Tibial artery (tissue), 4 donors: Measurements from ENCODE around the gene F8.
A peak's percentile ranks its signal among the peaks of the same experiment; 100 is the strongest.
"Not testable (repeated sequence)": the region's sequence is repeated elsewhere in the genome, so short reads cannot be mapped to it uniquely, and the experiment has no call there.

Source experiments
- DNase-seq, 2 donors: peaks; one replicate each; pipeline ENCODE4 v3.0.0-alpha.2; 2019
- H3K27ac ChIP-seq, 2 donors: fragments of 200-600 bp; sonication (generic) in 1 of 2; 1 replicate in 1 of 2; 2 replicates in 1 of 2; pipeline ENCODE4 v1.5.1; 2018 to 2019; ENCODE audit warnings: mild to moderate bottlenecking in 1 of 2
- H3K27me3 ChIP-seq, 2 donors: fragments of 200-600 bp; sonication (generic) in 1 of 2; one replicate each; pipeline versions ENCODE4 v1.5.1 to v1.6.0; 2016 to 2019
- H3K36me3 ChIP-seq, 3 donors: fragments of 200-600 bp; sonication (generic) in 2 of 3; one replicate each; pipeline ENCODE4 v1.5.1; 2016 to 2019; ENCODE audit warnings: mild to moderate bottlenecking in 2 of 3
- H3K4me1 ChIP-seq, 4 donors: fragments of 200-600 bp; sonication (generic) in 2 of 4; 1 replicate in 3 of 4; 2 replicates in 1 of 4; pipeline ENCODE4 v1.5.1; 2016 to 2019
- H3K4me3 ChIP-seq, 2 donors: fragments of 200-600 bp; sonication (generic) in 1 of 2; 1 replicate in 1 of 2; 2 replicates in 1 of 2; pipeline ENCODE4 v1.5.1; 2018 to 2019; ENCODE audit warnings: mild to moderate bottlenecking in 2 of 2
- H3K9me3 ChIP-seq, 3 donors: fragments of 200-600 bp; sonication (generic) in 1 of 3; one replicate each; pipeline ENCODE4 v1.5.1; 2016 to 2019
- intact Hi-C: fragments of 100-400 bp; cut with DNase I; formaldehyde crosslinking; loops from one replicate; pipeline ENCODE4 v1.15.0; 2023; ENCODE audit warnings: low total_unique reads
- TF ChIP-seq, protein P1 (sequence below), 2 experiments: fragments of 200-600 bp in 1 of 2; fragments of 450-650 bp in 1 of 2; IDR thresholded peaks; one replicate each; pipeline ENCODE4 v1.5.1; 2017 to 2019; ENCODE audit warnings: antibody characterized with exemption in 2 of 2, mild to moderate bottlenecking in 1 of 2, moderate library complexity in 1 of 2

F8 gene

DNA sequence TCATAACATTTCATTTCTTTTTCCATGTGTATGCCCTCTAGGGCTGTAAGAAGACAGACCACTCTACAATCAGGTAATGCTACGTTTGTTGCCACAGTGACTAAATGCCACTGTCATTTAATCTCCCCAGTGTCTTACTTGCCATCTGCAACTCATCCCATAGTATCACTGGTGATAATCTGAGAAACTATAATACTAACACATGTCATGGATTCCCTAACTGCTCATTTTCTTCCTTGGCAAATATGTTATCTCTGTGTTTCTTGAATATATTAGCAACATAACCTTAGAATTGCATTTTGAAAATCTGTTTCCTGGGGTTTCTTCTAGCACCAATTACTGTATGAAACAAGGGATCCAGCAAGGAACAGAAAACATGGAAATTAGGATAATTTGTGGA lies 130.2 kb downstream of the F8 start:
- DNase-seq: no peak
- H3K27me3 ChIP-seq: no peaks in the 10 kb centered on the region
- no peaks in the 10 kb centered on the region for H3K9me3 ChIP-seq
- peaks cover 0 to 5% (median 0%) of the 10 kb centered on the region in 4 donors for H3K4me1 ChIP-seq
- no peak overlapping the region for H3K27ac ChIP-seq
- TF ChIP-seq, protein P1, sequence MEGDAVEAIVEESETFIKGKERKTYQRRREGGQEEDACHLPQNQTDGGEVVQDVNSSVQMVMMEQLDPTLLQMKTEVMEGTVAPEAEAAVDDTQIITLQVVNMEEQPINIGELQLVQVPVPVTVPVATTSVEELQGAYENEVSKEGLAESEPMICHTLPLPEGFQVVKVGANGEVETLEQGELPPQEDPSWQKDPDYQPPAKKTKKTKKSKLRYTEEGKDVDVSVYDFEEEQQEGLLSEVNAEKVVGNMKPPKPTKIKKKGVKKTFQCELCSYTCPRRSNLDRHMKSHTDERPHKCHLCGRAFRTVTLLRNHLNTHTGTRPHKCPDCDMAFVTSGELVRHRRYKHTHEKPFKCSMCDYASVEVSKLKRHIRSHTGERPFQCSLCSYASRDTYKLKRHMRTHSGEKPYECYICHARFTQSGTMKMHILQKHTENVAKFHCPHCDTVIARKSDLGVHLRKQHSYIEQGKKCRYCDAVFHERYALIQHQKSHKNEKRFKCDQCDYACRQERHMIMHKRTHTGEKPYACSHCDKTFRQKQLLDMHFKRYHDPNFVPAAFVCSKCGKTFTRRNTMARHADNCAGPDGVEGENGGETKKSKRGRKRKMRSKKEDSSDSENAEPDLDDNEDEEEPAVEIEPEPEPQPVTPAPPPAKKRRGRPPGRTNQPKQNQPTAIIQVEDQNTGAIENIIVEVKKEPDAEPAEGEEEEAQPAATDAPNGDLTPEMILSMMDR (IDR thresholded peaks at IDR 0.05): no peak
- intact Hi-C loops: no loop called here
- H3K4me3 ChIP-seq: no peak overlapping the region
- H3K36me3 ChIP-seq: no peaks in the 10 kb centered on the region

DNA sequence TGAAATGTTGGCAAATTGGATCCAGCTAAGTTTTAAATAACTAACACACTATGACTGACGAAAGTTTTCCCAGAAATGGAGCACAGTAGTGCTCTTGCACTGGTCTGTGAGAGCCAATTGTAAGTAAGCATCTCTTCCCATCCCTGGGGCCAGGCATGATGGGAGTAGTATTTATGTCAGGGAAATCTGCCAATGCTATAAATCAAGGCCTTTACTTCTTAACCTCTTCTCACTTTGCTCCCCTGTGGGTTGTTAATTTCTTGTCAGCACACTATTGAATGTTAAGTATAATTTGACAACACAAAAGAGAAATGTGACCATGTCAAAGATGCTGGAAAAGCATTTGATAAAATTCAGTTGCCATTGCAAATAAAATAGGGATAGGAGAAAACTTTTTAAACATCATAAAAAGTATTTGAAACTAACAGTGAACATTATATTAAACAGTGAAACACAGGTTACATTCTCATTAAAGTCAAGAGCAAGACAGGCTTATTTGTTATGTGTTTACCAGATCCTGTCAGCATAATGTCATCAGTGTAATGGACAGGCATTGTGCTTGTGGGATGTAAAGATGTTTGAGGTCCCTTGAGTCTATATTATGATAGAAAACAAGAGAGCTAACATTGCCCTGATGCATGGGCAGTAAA lies 131.4 kb downstream of the F8 start:
- Histone ChIP-seq H3K27ac (no peak overlapping the region), H3K4me1 (peaks cover 0 to 5% (median 0%) of the 10 kb centered on the region in 4 donors), H3K9me3 (no peaks in the 10 kb centered on the region), H3K36me3 (no peaks in the 10 kb centered on the region), H3K4me3 (no peak overlapping the region), H3K27me3 (no peaks in the 10 kb centered on the region)
- TF ChIP-seq, protein P1 (IDR thresholded peaks at IDR 0.05): no peak
- no peak for DNase-seq
- intact Hi-C loops: no loop called here

DNA sequence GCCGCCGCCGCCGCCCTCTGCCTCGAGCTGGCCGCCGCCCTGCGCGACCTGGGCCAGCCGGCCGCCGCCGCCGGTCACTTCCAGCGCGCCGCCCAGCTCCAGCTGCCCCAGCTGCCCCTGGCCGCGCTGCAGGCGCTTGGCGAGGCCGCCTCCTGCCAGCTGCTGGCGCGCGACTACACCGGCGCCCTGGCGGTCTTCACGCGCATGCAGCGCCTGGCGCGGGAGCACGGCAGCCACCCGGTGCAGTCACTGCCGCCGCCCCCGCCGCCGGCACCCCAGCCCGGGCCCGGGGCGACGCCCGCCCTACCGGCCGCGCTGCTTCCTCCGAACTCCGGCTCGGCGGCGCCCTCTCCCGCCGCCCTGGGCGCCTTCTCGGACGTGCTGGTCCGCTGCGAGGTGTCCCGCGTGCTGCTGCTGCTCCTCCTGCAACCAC lies 135.7 kb downstream of the F8 start:
- H3K4me1 ChIP-seq, H3K27me3 ChIP-seq, intact Hi-C loops, H3K36me3 ChIP-seq, H3K9me3 ChIP-seq, H3K27ac ChIP-seq, DNase-seq, H3K4me3 ChIP-seq: not testable (repeated sequence)

DNA sequence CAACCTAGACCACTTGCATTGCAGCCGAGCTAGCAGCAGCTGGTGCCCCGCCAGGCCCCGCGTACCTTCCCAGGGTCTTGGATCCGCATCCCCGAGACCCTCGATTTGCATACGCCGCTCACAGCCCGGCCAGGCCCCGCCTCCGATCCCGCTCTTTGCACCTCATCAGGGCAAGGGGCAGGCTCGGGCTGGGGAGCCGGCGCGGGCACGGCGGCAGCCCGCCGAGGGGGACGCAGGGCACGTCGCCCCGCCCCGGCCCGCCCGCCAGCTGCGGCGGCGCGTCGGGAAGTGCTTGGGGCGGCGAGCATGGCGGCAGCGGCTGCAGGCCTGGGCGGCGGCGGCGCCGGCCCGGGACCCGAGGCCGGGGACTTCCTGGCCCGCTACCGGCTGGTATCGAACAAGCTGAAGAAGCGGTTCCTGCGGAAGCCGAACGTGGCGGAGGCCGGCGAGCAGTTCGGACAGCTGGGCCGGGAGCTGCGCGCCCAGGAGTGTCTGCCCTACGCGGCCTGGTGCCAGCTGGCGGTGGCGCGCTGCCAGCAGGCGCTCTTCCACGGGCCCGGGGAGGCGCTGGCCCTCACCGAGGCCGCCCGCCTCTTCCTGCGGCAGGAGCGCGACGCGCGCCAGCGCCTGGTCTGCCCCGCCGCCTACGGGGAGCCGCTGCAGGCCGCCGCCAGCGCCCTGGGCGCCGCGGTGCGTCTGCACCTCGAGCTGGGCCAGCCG lies 136.3 kb downstream of the F8 start, which contains the start of gene F8A1:
Gene F8A1, plus strand, starts transcription at position 287 of the 720 bp plus-strand sequence. Its CDS starts 20 bp downstream, at position 307.
- H3K27ac ChIP-seq, H3K36me3 ChIP-seq, H3K4me1 ChIP-seq, H3K27me3 ChIP-seq, intact Hi-C loops, DNase-seq, H3K9me3 ChIP-seq: not testable (repeated sequence)
- peak within 1 kb of the TSS in 1 of 2 donors; percentile 37 for H3K4me3 ChIP-seq

DNA sequence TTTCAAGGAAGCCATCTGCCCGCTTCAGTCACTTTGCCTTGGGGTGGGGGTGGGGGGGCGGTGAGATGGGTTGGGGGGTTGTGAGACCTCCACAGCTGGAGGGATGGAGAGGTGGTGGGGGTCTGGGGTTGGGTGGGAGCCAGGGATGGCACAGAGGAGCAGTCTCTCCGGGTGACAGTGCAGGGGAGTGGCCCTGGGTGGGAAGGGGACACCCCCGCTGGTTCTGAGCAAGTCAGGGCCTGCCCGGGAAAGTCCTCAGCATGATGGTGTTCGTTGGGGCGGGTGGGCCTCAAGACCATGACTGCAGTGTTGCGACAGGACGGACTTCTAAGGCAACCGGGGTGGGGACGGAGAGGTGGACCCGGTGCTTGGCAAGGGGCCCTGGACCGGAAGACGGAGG lies 137.0 kb downstream of the F8 start:
- H3K27me3 ChIP-seq, intact Hi-C loops, H3K36me3 ChIP-seq, H3K9me3 ChIP-seq, H3K4me1 ChIP-seq, H3K4me3 ChIP-seq, DNase-seq, H3K27ac ChIP-seq: not testable (repeated sequence)

DNA sequence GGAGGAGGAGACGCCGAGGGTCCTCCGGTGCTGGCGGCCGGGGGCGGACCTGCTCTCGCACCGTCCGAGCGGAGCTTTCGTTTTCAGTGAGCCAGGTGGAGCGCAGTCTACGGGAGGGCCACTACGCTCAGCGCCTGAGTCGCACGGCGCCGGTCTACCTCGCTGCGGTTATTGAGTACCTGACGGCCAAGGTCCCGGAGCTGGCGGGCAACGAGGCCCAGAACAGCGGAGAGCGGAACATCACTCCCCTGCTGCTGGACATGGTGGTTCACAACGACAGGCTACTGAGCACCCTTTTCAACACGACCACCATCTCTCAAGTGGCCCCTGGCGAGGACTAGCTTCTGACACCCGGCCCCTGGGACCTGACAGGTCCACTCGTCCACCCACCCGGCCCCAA lies 137.5 kb downstream of the F8 start:
- H3K27me3 ChIP-seq, H3K27ac ChIP-seq, H3K4me3 ChIP-seq, H3K9me3 ChIP-seq, H3K4me1 ChIP-seq, intact Hi-C loops, DNase-seq, H3K36me3 ChIP-seq: not testable (repeated sequence)

DNA sequence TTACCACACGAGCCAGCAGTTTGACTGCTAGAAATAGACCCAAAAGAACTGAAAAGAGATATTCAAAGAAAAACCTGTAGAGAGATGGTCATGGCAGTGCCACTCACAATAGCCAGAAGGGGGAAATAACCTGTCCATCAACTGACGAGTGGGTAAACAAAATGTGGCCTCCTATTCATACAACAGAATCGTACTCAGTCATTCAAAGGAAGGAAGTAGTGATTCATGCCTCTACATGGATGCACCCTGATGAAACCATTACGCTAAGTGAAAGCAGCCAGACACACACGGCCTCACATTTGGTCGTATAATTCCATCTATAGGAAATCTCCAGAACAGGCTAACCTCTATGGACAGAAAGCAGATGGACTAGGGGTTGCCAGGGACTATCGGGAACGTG lies 138.5 kb downstream of the F8 start:
- H3K36me3 ChIP-seq, H3K27me3 ChIP-seq, H3K27ac ChIP-seq, H3K4me3 ChIP-seq, H3K9me3 ChIP-seq, H3K4me1 ChIP-seq, DNase-seq, intact Hi-C loops: not testable (repeated sequence)

DNA sequence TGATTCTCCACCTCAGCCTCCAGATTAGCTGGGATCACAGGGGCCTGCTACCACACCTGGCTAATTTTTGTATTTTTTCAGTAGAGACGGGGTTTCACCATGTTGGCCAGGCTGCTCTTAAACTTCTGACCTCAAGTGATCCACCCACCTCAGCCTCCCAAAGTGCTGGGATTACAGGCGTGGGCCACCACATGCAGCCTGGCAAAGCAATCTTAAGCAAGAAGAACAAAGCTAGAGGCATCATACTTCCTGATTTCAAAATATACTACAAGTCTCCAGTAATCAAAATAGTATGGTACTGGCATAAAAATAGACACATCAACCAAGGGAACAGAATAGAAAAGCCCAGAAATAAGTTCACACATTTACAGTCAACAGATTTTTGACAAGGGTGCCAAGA lies 149.2 kb downstream of the F8 start:
- Histone ChIP-seq H3K4me3 (no peak overlapping the region), H3K36me3 (no peaks in the 10 kb centered on the region), H3K9me3 (peaks cover 0 to 12% (median under 1%) of the 10 kb centered on the region in 3 donors), H3K27me3 (no peaks in the 10 kb centered on the region), H3K27ac (no peak overlapping the region), H3K4me1 (no peaks in the 10 kb centered on the region)
- TF ChIP-seq, protein P1 (IDR thresholded peaks at IDR 0.05): no peak
- intact Hi-C loops: no loop called here
- no peak for DNase-seq

DNA sequence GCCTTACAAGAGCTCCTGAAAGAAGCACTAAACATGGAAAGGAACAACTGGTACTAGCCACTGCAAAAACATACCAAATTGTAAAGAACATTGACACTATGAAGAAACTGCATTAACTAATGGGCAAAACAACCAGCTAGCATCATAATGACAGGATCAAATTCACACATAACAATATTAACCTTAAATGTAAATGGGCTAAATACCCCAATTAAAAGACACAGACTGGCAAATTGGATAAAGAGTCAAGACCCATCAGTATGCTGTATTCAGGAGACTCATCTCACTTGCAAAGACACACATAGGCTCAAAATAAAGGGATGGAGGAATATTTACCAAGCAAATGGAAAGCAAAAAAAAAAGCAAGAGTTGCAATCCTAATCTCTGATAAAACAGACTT lies 154.0 kb downstream of the F8 start:
- H3K4me3 ChIP-seq, H3K36me3 ChIP-seq: not testable (repeated sequence)

More for the DNA sequence above, 154.0 kb downstream of the F8 start:
- intact Hi-C loops, H3K27ac ChIP-seq, H3K27me3 ChIP-seq, H3K4me1 ChIP-seq, DNase-seq: not testable (repeated sequence)
- H3K9me3 ChIP-seq: peaks cover 0 to 18% (median 5%) of the 10 kb centered on the region in 3 donors
